ENCODE measurements around the gene FNIP1. TPM values are rescaled to one million over a fixed set of nuclear protein-coding genes. Genes with fewer than 3 reads are reported as not detected.

Gene FNIP1
- total RNA-seq, 1 donor from 2014 or later: 28.5 TPM

DNA sequence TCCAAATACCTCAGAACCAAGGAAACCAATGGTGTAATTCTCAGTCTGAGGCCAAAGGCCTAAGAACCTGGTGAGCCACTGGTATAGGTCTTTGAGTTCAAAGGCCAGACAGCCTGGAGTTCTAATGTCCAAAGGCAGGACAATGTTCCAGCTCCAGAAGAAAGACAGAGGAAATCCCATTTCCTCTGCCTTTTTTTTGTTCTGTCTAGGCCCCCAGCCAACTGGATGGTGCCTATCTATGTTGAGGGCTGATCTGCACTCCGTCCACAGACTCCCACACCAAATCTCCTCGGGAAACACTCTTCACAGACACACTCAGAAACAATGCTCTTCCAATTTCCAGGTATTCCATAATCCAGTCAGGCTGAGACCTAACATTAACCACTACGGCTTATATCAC, 30.1 kb downstream of the FNIP1 start:
- DNase-seq (ENCODE audit: low read depth): no peak
- no peak overlapping the region for H3K27ac ChIP-seq (ENCODE audit: low read depth, low read length)
- Mint-ChIP-seq H3K27me3 (ENCODE audit: low read depth, unreplicated experiment) (no peaks in the 10 kb centered on the region), H3K4me1 (ENCODE audit: low read depth, unreplicated experiment) (peaks cover 21% of the 10 kb centered on the region), H3K36me3 (ENCODE audit: low read depth, unreplicated experiment) (peaks cover 14% of the 10 kb centered on the region), H3K9me3 (ENCODE audit: unreplicated experiment) (peaks cover 4% of the 10 kb centered on the region), H3K4me3 (ENCODE audit: unreplicated experiment) (no peak overlapping the region), H3K27ac (ENCODE audit: unreplicated experiment) (no peak overlapping the region)
- H3K36me3 ChIP-seq (ENCODE audit: insufficient read depth, low read length): no peaks in the 10 kb centered on the region
- no peaks in the 10 kb centered on the region for H3K4me1 ChIP-seq (ENCODE audit: insufficient read depth, low read length)
- peaks cover 85% of the 10 kb centered on the region for H4K20me1 ChIP-seq (ENCODE audit: insufficient read depth, low read length)
- no peak for FAIRE-seq
- no peak overlapping the region for H3K9ac ChIP-seq (ENCODE audit: low read length)
- H3K79me2 ChIP-seq (ENCODE audit: insufficient read depth, low read length): peaks cover 98% of the 10 kb centered on the region
- no peaks in the 10 kb centered on the region for H3K9me3 ChIP-seq (ENCODE audit: insufficient read depth, low read depth, low read length)
- no peak overlapping the region for H3K4me2 ChIP-seq (ENCODE audit: low read length)
- H3K4me3 ChIP-seq (ENCODE audit: insufficient read depth, low read depth, low read length): no peak overlapping the region
- TF ChIP-seq, protein P1, sequence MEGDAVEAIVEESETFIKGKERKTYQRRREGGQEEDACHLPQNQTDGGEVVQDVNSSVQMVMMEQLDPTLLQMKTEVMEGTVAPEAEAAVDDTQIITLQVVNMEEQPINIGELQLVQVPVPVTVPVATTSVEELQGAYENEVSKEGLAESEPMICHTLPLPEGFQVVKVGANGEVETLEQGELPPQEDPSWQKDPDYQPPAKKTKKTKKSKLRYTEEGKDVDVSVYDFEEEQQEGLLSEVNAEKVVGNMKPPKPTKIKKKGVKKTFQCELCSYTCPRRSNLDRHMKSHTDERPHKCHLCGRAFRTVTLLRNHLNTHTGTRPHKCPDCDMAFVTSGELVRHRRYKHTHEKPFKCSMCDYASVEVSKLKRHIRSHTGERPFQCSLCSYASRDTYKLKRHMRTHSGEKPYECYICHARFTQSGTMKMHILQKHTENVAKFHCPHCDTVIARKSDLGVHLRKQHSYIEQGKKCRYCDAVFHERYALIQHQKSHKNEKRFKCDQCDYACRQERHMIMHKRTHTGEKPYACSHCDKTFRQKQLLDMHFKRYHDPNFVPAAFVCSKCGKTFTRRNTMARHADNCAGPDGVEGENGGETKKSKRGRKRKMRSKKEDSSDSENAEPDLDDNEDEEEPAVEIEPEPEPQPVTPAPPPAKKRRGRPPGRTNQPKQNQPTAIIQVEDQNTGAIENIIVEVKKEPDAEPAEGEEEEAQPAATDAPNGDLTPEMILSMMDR (IDR thresholded peaks at IDR 0.05; ENCODE audit: insufficient read depth, low read depth, low read length): no peak
- no peak for TF ChIP-seq EZH2 (IDR thresholded peaks at IDR 0.05; ENCODE audit: insufficient read depth, low read length)
- no peaks in the 10 kb centered on the region for H3K27me3 ChIP-seq (ENCODE audit: insufficient read depth, low read length)
- no peak overlapping the region for H2AFZ ChIP-seq (ENCODE audit: low read depth, low read length)

DNA sequence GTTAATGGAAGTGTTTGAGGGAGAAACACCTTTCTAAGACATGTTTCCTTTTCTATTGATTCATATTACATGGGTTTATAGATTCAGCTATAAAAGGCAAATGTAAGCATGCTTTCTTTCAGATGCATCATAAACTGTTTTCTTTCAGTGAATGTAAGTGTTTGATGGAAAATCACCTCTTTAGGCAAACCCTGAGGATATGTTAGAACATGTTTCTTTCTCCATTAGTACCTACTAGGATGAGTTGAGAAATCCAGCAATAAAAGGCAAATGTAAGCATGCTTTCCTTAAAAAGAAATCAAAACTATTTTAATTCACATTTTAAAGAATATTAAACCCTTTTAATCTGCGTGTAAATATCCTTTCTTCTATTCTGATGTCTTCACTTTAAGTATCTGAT, 31.6 kb downstream of the FNIP1 start:
- H3K4me1 Mint-ChIP-seq (ENCODE audit: low read depth, unreplicated experiment): peaks cover 20% of the 10 kb centered on the region
- H3K4me3 Mint-ChIP-seq (ENCODE audit: unreplicated experiment): no peak overlapping the region
- peaks cover 14% of the 10 kb centered on the region for H3K36me3 Mint-ChIP-seq (ENCODE audit: low read depth, unreplicated experiment)

DNA sequence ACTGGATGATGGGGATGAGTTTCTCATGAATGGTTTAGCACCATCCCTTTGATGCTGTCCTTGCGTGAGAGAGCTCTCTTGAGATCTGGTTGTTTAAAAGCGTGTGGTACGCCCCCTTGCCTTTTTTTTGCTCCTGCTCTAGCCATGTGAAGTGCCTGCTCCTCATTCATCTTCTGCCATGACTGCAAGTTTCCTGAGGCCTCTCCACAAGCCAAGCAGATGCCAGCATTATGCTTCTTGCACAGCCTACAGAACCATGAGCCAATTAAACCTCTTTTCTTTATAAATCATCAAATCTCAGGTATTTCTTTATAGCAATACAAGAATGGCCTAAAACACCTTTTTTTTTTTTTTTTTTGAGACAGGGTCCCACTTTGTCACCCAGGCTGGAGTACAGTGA, 32.8 kb downstream of the FNIP1 start:
- Histone ChIP-seq H3K27me3 (ENCODE audit: insufficient read depth, low read length) (no peaks in the 10 kb centered on the region), H3K9me3 (ENCODE audit: insufficient read depth, low read depth, low read length) (no peaks in the 10 kb centered on the region), H3K4me2 (ENCODE audit: low read length) (no peak overlapping the region), H3K9ac (ENCODE audit: low read length) (no peak overlapping the region), H3K36me3 (ENCODE audit: insufficient read depth, low read length) (no peaks in the 10 kb centered on the region), H3K27ac (ENCODE audit: low read depth, low read length) (no peak overlapping the region), H4K20me1 (ENCODE audit: insufficient read depth, low read length) (peaks cover 88% of the 10 kb centered on the region), H2AFZ (ENCODE audit: low read depth, low read length) (no peak overlapping the region), H3K79me2 (ENCODE audit: insufficient read depth, low read length) (peaks cover 98% of the 10 kb centered on the region), H3K4me3 (ENCODE audit: insufficient read depth, low read depth, low read length) (no peak overlapping the region), H3K4me1 (ENCODE audit: insufficient read depth, low read length) (peaks cover 1% of the 10 kb centered on the region)
- Mint-ChIP-seq H3K36me3 (ENCODE audit: low read depth, unreplicated experiment) (peaks cover 14% of the 10 kb centered on the region), H3K27ac (ENCODE audit: unreplicated experiment) (no peak overlapping the region), H3K27me3 (ENCODE audit: low read depth, unreplicated experiment) (no peaks in the 10 kb centered on the region), H3K9me3 (ENCODE audit: unreplicated experiment) (peaks cover 4% of the 10 kb centered on the region), H3K4me1 (ENCODE audit: low read depth, unreplicated experiment) (peaks cover 11% of the 10 kb centered on the region), H3K4me3 (ENCODE audit: unreplicated experiment) (no peak overlapping the region)
- no peak for TF ChIP-seq EZH2 (IDR thresholded peaks at IDR 0.05; ENCODE audit: insufficient read depth, low read length)
- TF ChIP-seq, protein P1 (IDR thresholded peaks at IDR 0.05; ENCODE audit: insufficient read depth, low read depth, low read length): no peak
- FAIRE-seq (no peak), DNase-seq (ENCODE audit: low read depth) (no peak)

More for the DNA sequence above, 31.6 kb downstream of the FNIP1 start:
- no peak for DNase-seq (ENCODE audit: low read depth)
- no peak overlapping the region for H3K27ac ChIP-seq (ENCODE audit: low read depth, low read length)
- peaks cover 4% of the 10 kb centered on the region for H3K9me3 Mint-ChIP-seq (ENCODE audit: unreplicated experiment)
- H3K4me2 ChIP-seq (ENCODE audit: low read length): no peak overlapping the region
- no peak overlapping the region for H2AFZ ChIP-seq (ENCODE audit: low read depth, low read length)
- no peaks in the 10 kb centered on the region for H3K36me3 ChIP-seq (ENCODE audit: insufficient read depth, low read length)
- no peak overlapping the region for H3K4me3 ChIP-seq (ENCODE audit: insufficient read depth, low read depth, low read length)
- no peaks in the 10 kb centered on the region for H3K4me1 ChIP-seq (ENCODE audit: insufficient read depth, low read length)
- peaks cover 98% of the 10 kb centered on the region for H3K79me2 ChIP-seq (ENCODE audit: insufficient read depth, low read length)
- H3K9ac ChIP-seq (ENCODE audit: low read length): no peak overlapping the region
- H3K9me3 ChIP-seq (ENCODE audit: insufficient read depth, low read depth, low read length): no peaks in the 10 kb centered on the region
- TF ChIP-seq EZH2 (IDR thresholded peaks at IDR 0.05; ENCODE audit: insufficient read depth, low read length): no peak
- TF ChIP-seq, protein P1 (IDR thresholded peaks at IDR 0.05; ENCODE audit: insufficient read depth, low read depth, low read length): no peak
- no peaks in the 10 kb centered on the region for H3K27me3 Mint-ChIP-seq (ENCODE audit: low read depth, unreplicated experiment)
- H3K27me3 ChIP-seq (ENCODE audit: insufficient read depth, low read length): no peaks in the 10 kb centered on the region
- no peak overlapping the region for H3K27ac Mint-ChIP-seq (ENCODE audit: unreplicated experiment)
- no peak for FAIRE-seq
- H4K20me1 ChIP-seq (ENCODE audit: insufficient read depth, low read length): peaks cover 87% of the 10 kb centered on the region

Data from astrocyte (in vitro differentiated cells and primary cell).